GM21825 (cell line): ENCODE data around the gene SYNDIG1.

ENCODE experiments used
- ATAC-seq: cut with Tn5 transposase; IDR thresholded peaks from one replicate; pipeline ENCODE4 v1.9.1; 2021; ENCODE audit warnings: mild to moderate bottlenecking, moderate library complexity; ENCODE audit not compliant: unreplicated experiment

Gene SYNDIG1

GRCh38 chr20:24582373-24583168 lies 113.1 kb downstream of the SYNDIG1 start:
- ATAC-seq = no peak

- ATAC-seq = no peak
Observed at GRCh38 chr20:24583169-24583792, 113.9 kb downstream of the SYNDIG1 start.

- no peak for ATAC-seq
Observed at GRCh38 chr20:24584078-24584477, 114.6 kb downstream of the SYNDIG1 start.

GRCh38 chr20:24584538-24585356 lies 115.3 kb downstream of the SYNDIG1 start:
- ATAC-seq = no peak

GRCh38 chr20:24585796-24586522 lies 116.5 kb downstream of the SYNDIG1 start:
- ATAC-seq = no peak

- no peak for ATAC-seq
Observed at GRCh38 chr20:24586523-24586840, 117.1 kb downstream of the SYNDIG1 start.

GRCh38 chr20:24587384-24588046 lies 118.1 kb downstream of the SYNDIG1 start:
- ATAC-seq = no peak

GRCh38 chr20:24588047-24588635 lies 118.7 kb downstream of the SYNDIG1 start:
- no peak for ATAC-seq

GRCh38 chr20:24588725-24589340 lies 119.4 kb downstream of the SYNDIG1 start:
- no peak for ATAC-seq

GRCh38 chr20:24589381-24589780 lies 120.0 kb downstream of the SYNDIG1 start:
- no peak for ATAC-seq

GRCh38 chr20:24589815-24590177 lies 120.4 kb downstream of the SYNDIG1 start:
- ATAC-seq = no peak

GRCh38 chr20:24590178-24590982 lies 121.0 kb downstream of the SYNDIG1 start:
- ATAC-seq = no peak

GRCh38 chr20:24597051-24597450 lies 127.6 kb downstream of the SYNDIG1 start:
- ATAC-seq = no peak

- no peak for ATAC-seq
Observed at GRCh38 chr20:24598346-24598745, 128.9 kb downstream of the SYNDIG1 start.

GRCh38 chr20:24598996-24599395 lies 129.6 kb downstream of the SYNDIG1 start:
- no peak for ATAC-seq

GRCh38 chr20:24600012-24600411 lies 130.6 kb downstream of the SYNDIG1 start:
- no peak for ATAC-seq

- ATAC-seq = no peak
Observed at GRCh38 chr20:24603454-24603853, 134.0 kb downstream of the SYNDIG1 start.

GRCh38 chr20:24604966-24605665 lies 135.7 kb downstream of the SYNDIG1 start:
- ATAC-seq = no peak
